GM21526 (cell line): Measurements from ENCODE around the gene NEDD8.
"Not testable (repeated sequence)": the region's sequence is repeated elsewhere in the genome, so short reads cannot be mapped to it uniquely, and the experiment has no call there.

ENCODE experiments used
- ATAC-seq: cut with Tn5 transposase; IDR thresholded peaks from one replicate; pipeline ENCODE4 v1.9.1; 2021; ENCODE audit warnings: moderate library complexity; ENCODE audit not compliant: unreplicated experiment, low FRiP score

NEDD8 gene

DNA sequence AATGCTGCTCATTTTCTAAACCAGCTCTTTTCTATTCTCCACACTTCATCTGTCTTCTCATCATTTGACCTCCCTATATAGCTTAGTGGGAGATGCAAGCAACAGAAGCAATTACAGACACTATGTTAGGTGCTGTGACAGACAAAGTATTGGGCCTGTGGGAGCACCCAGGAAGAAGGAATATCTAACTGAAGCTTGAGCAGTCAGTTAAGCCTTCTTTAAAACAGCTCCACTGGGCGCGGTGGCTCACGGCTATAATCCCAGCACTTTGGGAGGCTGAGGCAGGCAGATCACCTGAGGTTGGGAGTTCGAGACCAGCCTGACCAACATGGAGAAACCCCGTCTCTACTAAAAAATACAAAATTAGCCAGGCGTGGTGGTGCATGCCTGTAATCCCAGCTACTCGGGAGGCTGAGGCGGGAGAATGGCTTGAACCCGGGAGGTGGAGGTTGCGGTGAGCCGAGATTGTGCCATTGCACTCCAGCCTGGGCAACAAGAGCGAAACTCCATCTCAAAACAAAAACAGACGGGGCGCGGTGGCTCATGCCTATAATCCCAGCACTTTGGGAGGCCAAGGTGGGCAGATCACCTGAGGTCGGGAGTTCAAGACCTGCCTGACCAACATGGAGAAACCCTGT is 28.8 kb downstream of the NEDD8 start:
- ATAC-seq: not testable (repeated sequence)

DNA sequence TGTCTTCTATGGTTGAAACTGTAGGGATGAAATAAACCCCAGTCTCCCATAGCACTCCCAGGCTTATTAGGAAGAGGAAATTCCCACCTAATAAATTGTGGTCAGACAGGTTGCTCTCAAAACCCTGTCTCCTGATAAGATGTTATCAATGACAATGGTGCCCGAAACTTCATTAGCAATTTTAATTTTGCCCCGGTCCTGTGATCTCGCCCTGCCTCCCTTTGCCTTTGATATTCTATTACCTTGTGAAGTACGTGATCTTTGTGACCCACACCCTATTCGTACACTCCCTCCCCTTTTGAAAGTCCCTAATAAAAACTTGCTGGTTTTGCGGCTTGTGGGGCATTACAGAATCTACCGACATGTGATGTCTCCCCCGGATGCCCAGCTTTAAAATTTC is 29.6 kb downstream of the NEDD8 start:
- ATAC-seq: not testable (repeated sequence)

- ATAC-seq: no peak
Observed at GRCh38 chr14:24198814-24199524, 33.2 kb downstream of the NEDD8 start.

DNA sequence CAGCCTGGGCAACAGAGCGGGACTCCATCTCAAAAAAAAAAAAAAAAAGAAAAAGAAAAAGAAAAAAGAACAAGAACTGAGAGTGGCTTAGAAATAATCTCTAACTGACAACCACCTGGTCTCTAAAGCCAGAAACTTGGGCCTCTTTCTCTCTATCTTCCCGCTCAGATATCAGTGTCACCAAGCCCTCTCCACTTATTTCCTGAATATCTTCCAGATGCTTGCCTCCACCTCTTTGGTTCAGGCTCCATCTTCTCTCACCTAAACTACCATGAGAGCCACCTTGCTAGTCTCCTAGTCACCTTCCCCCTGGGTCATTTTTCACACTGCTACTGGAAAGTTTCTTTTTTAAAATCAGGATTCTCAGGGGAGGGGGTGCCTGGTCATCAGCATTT is 35.1 kb downstream of the NEDD8 start:
- ATAC-seq: no peak

DNA sequence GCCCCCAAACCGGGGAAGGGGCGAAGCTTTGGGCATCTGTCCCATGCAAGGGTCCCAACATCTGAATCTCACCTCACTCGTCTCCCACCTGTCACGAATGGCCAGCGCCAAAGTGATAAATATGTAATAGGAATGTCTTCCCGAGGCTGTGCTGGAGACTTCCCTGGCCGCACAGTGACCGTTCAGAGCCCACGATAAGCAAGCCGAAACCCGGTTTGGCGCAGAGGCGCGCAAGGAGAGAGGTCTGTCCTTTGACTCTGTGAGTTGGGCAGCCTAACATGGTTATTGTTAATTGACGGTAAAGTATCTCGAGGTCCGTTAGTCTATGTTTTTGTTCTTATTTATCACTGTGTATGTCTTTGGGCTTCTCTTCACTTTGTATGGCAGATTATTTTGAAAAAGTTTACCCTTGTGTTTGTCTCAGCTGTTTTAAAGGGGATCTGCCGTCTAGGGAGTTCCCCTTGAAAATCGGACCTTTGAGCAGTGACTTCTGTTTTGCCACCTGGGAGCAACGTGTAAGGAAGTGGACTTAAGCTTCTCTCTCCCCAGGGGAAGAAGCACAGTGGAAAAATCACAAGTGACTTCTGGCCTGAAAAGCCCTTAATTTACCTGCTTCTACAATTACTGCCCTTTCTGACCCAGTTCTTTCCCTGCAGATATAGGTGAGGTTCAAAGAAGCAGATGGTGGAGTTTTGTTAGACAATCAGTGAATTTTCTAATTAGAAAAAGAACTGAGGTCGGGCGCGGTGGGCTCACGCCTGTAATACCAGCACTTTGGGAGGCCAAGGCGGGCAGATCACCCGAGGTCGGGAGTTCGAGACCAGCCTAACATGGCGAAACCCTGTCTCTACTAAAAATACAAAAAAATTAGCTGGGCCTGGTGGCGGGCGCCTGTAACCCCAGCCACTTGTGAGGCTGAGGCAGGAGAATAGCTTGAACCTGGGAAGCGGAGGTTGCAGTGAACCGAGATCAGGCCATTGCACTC is 35.8 kb downstream of the NEDD8 start:
- peak; percentile 12 for ATAC-seq

GRCh38 chr14:24195186-24196070 is 36.7 kb downstream of the NEDD8 start, which contains the start of gene TM9SF1:
TSS of gene TM9SF1 (minus strand) at chr14:24195441. CDS start at chr14:24195019, 422 bp downstream.
- ATAC-seq: peak; percentile 64

DNA sequence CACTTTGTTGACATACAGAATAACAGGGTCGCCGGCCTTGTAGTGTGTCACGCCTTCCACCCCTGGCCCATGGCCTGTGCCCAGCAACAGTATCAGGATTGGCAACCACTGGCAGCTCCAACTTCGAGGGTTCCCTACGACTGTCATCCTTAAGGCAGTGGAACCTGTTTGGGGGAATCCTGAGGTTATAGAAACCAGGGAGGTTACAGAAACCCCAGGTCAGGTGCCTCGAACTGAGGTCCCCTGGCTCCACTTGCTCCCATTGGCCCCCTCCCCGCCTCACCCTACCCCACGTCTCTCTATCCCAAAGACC is 37.3 kb downstream of the NEDD8 start:
- no peak for ATAC-seq

- ATAC-seq: no peak
Observed at GRCh38 chr14:24194186-24194872, 37.8 kb downstream of the NEDD8 start.

- no peak for ATAC-seq
Observed at GRCh38 chr14:24192933-24193332, 39.2 kb downstream of the NEDD8 start.

DNA sequence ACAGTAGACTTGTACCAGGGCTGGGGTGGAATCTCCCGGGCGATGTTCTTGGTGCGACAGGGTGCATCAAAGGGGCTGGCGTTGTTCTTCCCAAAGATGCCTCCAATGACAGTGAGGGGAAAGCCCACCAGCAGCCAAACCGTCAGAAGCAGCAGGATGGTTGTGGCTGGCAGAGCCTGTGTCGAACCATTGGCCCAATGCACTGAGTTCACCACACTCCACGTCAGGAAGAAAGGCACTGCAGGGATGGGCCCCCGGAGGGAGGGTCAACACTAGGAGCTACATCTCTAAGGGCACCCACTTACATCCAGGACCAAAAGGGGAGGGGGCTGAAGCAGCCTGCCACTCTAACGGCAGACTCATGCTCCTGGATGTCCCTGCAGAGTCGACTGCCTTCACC is 41.8 kb downstream of the NEDD8 start:
- no peak for ATAC-seq

- ATAC-seq: no peak
Observed at GRCh38 chr14:24189460-24189859, 42.7 kb downstream of the NEDD8 start.

DNA sequence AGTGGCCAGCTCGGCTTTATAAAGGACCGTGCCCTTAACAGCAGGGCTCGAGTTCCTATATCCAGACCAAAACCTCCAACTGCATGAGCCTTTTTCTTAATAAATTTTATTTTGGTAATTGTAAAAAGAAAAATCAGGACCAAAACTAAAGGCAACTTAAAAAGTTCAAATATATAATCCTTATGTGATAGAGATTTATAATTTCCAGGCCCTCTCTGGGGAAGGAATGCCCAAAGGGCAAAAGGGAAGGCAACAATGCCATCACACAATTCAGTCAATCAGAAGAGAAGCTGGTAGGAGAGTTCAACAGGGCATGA is 43.1 kb downstream of the NEDD8 start:
- no peak for ATAC-seq

DNA sequence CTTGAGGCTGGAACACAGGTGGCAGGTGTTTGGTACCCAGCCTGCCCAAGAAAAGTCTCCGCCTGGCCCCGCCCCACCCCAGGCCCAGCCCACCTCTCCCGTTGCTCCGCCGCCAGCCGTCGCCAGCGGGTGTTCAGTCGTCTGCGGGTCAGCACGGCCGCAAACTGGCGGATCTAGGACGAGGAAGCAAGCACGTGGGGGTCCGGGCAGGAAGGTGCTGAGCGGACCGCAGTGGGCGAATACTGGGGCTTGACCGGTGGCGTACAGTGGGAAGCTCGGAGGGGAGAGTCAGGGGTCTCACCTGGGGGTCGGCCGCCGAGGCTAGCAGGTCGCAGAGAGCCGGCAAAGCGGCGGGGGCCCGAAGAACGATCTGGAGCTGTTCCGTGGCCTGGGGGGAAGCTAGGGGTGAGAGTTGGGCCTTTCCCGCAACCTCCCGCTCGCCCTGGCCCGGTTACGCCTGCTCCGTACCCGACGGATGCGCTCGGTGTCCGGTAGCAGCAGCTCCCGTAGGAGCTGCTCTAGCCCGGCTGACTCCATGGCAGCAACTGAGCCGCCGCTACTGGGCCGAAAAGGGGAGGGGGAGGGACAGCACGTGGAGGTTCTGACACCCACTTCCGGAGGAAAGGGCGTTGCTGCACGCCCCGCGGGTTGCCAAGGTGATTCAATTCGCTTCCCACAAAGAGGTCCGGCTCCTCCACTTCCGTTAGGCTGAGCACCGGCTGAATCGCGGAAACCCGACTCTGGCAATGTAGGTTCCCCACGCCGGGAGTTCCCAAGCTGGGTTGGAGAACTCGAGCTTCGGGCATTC is 43.7 kb downstream of the NEDD8 start, which contains the start of gene IPO4:
IPO4 (minus strand) TSS at position 566 of the 808 bp plus-strand sequence; CDS start at position 537, 29 bp downstream.
- ATAC-seq: peak; percentile 67

DNA sequence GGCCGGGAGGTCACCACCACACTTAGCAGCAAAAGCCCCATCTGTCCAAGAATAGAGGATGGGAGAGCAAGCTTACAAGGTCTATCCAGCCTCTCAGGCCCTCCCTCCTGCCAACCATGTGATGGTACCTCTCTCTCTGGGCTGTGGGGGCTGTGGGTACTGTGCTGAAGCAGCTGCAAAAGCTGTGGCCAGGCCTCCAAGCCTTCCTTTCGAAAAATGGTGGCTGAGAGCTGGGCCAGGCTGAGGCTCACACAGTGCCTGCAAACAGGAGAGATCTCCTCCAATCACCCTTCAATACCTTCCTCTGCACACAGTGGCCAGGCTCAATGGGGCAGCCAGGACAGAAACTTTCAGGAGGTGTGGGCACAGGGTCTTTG is 44.6 kb downstream of the NEDD8 start:
- no peak for ATAC-seq

GRCh38 chr14:24186831-24187538 is 45.2 kb downstream of the NEDD8 start:
- ATAC-seq: no peak

GRCh38 chr14:24185741-24186140 is 46.4 kb downstream of the NEDD8 start:
- no peak for ATAC-seq

GRCh38 chr14:24185026-24185425 is 47.1 kb downstream of the NEDD8 start:
- ATAC-seq: no peak
